ENCODE measurements around the gene GRB2.

- TF ChIP-seq CTCF (IDR thresholded peaks at IDR 0.05) (no peak), POLR2AphosphoS5 (IDR thresholded peaks at IDR 0.05) (no peak), EP300 (IDR thresholded peaks at IDR 0.05) (no peak)
Measured at GRCh38 chr17:75367312-75367711, 38.2 kb downstream of the GRB2 start.

Measured in upper lobe of left lung (tissue), 4 donors.